ENCODE results near the gene SH2D1B.
"Not testable (repeated sequence)": the region's sequence is repeated elsewhere in the genome, so short reads cannot be mapped to it uniquely, and the experiment has no call there.

Gene SH2D1B, protein sequence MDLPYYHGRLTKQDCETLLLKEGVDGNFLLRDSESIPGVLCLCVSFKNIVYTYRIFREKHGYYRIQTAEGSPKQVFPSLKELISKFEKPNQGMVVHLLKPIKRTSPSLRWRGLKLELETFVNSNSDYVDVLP
- total RNA-seq = 0.41 to 5.5 reads per million in 2 donors

- no peak for DNase-seq
Observed at GRCh38 chr1:162412002-162412401, at the start of gene SH2D1B. SH2D1B (minus strand) TSS chr1:162412136; CDS start chr1:162412016, 120 bp downstream.

DNA sequence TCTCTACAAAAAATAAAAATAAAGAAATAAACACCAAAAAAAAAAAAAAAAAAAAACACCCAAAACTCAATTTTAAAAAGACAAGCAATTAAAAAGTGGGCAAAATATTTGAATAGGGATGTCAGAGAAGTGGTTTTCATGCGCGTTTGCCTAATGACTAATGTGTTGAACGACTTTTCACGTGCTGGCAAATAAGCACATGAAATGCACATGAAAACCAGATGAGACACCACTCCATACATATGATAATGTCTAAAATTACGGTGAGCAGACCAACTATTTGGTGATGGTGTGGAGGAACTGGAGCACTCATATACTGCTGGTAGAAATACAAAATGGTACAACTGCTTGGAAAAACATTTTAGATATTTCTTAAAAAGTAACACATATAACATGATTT is 46.3 kb upstream of the SH2D1B start:
- no peak for DNase-seq

GRCh38 chr1:162456323-162456722 is 44.4 kb upstream of the SH2D1B start:
- no peak for DNase-seq

DNA sequence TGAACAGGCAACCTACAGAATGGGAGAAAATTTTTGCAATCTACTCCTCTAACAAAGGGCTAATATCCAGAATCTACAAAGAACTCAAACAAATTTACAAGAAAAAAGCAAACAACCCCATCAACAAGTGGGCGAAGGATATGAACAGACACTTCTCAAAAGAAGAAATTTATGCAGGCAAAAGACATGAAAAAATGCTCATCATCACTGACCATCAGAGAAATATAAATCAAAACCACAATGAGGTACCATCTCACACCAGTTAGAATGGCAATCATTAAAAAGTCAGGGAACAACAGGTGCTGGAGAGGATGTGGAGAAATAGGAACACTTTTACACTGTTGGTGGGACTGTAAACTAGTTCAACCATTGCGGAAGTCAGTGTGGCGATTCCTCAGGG is 42.4 kb upstream of the SH2D1B start:
- DNase-seq = not testable (repeated sequence)

GRCh38 chr1:162446946-162447345 is 35.0 kb upstream of the SH2D1B start:
- DNase-seq = no peak

- DNase-seq = no peak
Observed at GRCh38 chr1:162444903-162445302, 33.0 kb upstream of the SH2D1B start.

DNA sequence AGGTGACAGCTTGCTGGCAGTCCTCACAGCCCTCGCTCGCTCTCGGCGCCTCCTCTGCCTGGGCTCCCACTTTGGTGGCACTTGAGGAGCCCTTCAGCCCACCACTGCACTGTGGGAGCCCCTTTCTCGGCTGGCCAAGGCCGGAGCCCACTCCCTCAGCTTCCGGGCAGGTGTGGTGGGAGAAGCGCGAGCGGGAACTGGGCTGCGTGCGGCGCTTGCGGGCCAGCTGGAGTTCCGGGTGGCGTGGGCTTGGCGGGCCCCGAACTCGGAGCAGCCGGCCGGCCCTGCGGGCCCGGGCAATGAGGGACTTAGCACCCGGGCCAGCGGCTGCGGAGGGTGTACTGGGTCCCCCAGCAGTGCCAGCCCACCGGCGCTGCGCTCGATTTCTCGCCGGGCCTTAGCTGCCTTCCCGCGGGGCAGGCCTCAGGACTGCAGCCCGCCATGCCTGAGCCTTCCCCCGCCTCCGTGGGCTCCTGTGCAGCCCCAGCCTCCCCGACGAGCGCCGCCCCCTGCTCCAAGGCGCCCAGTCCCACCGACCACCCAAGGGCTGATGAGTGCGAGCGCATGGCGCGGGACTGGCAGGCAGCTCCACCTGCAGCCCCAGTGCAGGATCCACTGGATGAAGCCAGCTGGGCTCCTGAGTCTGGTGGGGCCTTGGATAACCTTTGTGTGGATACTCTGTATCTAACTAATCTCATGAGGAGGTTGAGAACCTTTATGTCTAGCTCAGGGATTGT is 21.2 kb upstream of the SH2D1B start:
- DNase-seq = not testable (repeated sequence)

DNA sequence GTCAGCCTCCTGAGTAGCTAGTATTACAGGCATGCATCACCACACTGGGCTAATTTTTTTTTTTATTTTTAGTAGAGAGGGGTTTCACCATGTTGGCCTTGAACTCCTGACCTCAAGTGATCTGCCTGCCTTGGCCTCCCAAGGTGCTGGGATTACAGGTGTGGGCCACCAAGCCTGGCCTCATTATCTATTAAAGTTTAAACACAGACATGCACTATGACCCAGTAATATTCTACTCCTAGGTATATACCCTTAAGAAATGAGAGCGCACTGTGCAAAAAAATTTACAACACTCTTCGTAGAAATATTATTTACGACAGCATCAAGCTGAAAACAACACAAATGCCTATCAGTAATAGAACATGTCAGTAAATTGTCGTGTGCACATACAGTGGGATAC is 18.6 kb upstream of the SH2D1B start:
- DNase-seq = no peak

GRCh38 chr1:162422662-162423375 is 10.9 kb upstream of the SH2D1B start:
- DNase-seq = no peak

DNA sequence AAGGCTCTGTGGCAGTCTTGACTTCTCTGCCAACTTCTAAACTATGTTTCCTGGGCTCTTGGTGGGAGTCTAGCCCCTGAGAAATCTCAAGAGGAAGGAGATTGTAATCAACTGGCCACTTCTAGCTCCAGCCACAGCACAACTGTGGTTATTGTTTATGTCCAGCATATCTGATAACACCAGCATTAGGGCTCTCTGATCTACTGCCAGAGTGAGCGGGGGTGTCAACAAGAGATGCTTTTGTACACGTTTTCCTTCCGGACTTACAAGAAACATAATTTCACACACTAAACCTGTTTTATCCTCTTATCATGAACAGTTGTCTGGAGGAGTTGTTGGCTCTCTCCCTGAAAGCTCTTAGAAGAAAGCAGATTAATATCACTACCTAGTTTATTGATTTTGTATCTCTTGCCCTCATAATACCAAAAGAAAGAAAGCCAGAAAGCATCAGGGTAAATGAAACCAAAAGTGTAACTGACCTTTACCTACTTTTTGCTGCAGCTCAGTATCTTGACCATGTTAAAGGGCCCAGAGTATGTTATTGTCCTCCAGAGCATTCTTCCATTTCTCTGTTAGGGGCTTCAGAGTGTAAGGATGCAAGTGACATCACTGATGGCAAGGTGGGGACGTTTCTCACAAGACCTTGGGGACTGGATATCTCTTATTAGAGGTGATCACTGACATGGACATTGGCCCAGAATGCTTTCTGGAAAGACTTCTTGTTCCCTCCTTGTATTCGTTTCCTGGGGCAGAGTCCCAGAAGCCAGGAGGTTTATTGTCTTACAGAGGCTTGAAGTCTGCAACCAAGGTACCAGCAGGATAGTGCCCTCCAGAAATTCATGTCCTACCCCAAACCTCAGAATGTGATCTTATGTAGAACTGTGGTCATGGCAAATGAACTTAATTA is 9.6 kb upstream of the SH2D1B start:
- no peak for DNase-seq

DNA sequence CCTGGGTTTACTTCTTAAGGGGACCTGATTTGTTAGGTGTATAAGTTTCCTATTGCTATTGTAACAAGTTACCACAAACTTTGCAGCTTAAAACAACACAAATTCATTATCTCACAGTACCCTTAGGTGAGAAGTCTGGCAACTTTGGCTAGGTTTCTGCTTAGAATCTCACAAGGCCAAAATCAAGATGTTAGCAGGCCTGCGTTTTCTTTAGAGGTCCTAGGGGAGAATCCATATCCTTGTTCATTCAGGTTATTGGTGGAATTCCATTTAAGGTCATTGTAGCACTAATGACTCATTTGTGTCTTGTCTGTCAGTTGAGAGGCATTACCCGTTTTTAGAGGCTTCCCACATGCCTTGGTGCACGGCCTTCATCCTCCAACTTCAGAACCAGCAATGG is 8.2 kb upstream of the SH2D1B start:
- no peak for DNase-seq

DNA sequence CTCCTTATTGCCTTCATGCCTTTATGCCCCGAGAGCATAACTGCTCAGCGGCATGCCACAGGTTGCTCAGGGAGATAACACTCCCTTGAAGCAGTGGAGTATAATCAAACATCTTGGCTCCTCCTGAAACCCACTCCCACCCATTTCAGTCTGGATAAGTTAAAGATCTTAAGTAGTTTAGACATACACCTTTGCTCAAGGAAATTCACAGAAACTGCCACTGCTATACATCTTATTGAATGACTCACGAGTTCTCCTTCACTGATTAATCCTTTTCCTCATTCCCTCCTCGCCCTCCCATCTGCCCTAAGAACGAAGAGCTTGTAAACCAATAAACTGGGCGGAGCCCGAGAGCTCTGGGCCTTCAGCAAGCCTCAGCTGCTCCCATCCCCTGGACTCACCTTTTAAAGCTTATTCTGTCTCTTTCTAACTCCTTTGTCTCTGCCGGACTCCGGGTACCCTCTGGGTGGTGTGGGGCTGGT is 7.6 kb upstream of the SH2D1B start:
- not testable (repeated sequence) for DNase-seq

DNA sequence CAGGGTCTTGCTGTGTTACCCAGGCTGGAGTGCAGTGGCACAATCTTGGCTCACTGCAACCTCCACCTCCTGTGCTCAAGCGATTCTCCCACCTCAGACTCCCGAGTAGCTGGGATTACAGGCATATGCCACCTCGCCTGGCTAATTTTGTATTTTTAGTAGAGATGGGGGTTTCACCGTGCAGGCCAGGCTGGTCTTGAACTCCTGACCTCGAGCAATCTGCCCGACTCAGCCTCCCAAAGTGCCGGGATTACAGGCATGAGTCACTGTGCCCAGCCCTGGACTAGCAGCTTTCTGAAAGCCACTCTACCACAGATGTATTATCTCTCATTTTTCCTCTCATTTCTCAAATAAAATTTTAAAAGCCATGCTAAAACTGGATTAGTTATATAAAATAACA is 6.6 kb upstream of the SH2D1B start:
- DNase-seq = not testable (repeated sequence)

GRCh38 chr1:162417650-162418049 is 5.7 kb upstream of the SH2D1B start:
- DNase-seq = no peak

DNA sequence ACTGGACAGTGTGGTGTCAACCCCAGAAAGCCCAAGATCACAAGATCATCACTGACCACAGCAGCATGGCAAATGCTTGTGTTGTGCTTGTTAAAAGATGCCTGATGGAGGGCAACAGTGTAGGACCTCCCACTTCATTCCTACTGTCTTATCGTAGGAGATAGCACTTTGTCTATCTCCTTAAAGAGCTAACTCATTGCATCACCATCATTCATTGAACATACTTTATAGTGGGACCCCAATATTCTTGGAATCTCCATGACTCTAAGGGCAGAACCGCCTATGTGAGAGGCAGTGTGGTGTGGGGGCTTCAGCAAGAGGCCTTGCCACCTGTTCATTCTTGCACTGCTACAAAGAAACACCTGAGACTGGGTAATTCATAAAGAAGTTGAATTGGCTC is 5.0 kb upstream of the SH2D1B start:
- no peak for DNase-seq

- DNase-seq = no peak
Observed at GRCh38 chr1:162416215-162416614, 4.3 kb upstream of the SH2D1B start.

- DNase-seq = no peak
Observed at GRCh38 chr1:162407539-162407938, 4.4 kb downstream of the SH2D1B start.

DNA sequence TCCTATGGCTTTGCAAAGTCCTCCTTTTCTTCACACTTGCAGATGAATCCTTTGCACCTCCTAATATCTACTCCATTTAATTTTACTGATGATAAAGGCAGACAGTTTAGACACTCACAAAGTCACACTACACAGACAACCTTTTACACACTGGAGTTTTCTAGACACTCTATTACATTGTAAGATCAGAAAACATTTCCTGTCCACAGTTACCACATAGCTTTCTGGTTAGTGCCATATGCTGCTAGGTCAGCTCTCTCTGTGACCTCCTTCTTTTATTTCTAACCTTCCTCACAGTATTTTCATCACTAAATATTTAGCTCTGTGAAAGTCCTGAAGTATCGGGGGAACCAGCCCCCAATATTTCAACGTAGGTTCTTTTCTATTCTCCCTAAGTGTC is 5.1 kb downstream of the SH2D1B start:
- no peak for DNase-seq

DNA sequence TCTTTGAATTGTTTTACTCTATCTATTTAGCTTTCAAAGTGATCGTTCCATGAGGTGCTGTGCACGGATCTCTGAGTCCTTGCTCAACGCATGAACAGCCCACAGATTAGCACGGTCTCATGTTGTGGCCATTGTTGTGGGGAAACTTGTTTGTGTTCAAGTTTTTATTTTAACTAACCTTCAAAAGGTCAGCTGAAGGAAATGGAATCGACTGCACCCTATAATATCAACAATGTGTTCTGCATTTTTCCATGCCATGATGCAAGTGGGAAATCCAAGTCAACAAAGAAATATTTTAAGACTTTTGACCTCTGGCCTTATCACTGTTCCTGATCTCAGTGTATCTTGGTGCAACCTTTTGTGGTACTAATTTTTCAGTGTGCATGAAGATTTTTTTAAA is 6.1 kb downstream of the SH2D1B start:
- DNase-seq = no peak

DNA sequence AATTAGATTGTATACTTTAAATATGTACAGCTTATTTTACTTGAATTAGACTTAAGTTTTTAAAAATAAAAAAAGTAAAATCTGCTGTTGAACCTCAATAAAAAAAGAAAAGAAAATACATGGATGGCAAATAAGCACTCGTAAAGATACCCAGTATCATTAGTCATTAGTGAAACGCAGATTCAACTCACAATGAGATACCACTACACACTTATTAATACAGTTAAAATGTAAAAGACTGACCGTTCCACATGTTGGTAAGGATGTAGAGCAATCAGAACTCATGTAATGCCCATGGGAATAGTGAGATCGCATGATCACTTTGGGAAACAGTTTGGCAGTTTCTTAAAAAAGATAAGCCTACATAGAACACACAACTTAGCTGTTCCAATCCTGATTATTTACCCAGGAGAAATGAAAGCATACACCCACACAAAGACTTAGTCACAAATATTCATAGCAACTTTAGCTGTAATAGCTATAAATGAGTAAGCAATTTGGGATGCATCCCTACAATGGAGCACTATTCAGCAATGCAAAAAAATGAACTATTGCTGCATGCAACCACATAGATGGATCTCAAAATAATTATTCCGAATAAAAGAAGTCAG is 7.3 kb downstream of the SH2D1B start:
- no peak for DNase-seq

DNA sequence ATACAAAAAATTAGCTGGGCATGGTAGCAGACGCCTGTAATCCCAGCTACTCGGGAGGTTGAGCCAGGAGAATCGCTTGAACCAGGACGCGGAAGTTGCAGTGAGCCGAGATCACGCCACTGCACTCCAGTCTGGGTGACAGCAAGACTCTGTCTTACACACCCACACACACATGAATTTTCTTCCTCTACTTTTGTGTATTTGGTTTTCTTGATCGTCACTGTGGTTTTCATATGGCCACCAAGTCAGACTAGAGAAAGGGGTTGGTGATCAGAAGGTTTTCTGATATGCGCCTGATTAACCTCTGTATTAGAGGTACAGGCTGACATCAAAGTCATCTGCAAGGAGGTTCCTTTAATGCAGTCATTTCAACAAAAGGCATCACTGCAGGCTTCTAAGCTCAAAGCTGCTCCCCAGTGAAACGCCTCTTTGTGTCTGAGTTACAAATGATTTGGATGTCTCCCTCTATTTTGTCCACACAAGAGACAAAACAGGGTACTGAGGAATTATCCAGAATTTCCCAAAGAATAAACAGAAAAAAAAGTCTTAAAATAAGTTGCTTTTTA is 11.1 kb downstream of the SH2D1B start:
- DNase-seq = no peak

GRCh38 chr1:162398999-162399580 is 12.8 kb downstream of the SH2D1B start:
- no peak for DNase-seq
